HAP-1 (cell line): ENCODE measurements around the gene GTF2A1.
"Not testable (repeated sequence)": the region's sequence is repeated elsewhere in the genome, so short reads cannot be mapped to it uniquely, and the experiment has no call there.

Experiments used
- DNase-seq, 2 experiments: peaks; one replicate each; pipeline ENCODE4 v3.0.0-alpha.2; 2016 to 2020; ENCODE audit warnings: low spot score in 2 of 2
- H3K27me3 ChIP-seq: fragments of 250-450 bp; sonication (Bioruptor Pico); 2 replicates; pipeline ENCODE4 v1.5.1; 2020; ENCODE audit warnings: low read depth, mild to moderate bottlenecking, moderate library complexity
- H3K36me3 ChIP-seq: fragments of 250-450 bp; sonication (Bioruptor Pico); replicated peaks from 2 replicates; pipeline ENCODE4 v1.5.1; 2020; ENCODE audit warnings: mild to moderate bottlenecking
- H3K4me1 ChIP-seq: fragments of 250-450 bp; sonication (Bioruptor Pico); 2 replicates; pipeline ENCODE4 v1.5.1; 2020; ENCODE audit warnings: mild to moderate bottlenecking
- H3K4me3 ChIP-seq: fragments of 250-450 bp; sonication (Bioruptor Pico); 2 replicates; pipeline ENCODE4 v1.5.1; 2020; ENCODE audit warnings: mild to moderate bottlenecking, moderate library complexity
- H3K9me3 ChIP-seq: fragments of 250-450 bp; sonication (Bioruptor Pico); 2 replicates; pipeline ENCODE4 v1.5.1; 2020; ENCODE audit warnings: mild to moderate bottlenecking, moderate library complexity
- in situ Hi-C: fragments of 300-500 bp; cut with MboI; formaldehyde crosslinking; loops from 3 replicates; pipeline ENCODE4 v1.14.3; 2020; ENCODE audit warnings: low sequenced_read_pairs, inconsistent platforms, mixed read lengths

The GTF2A1 gene

DNA sequence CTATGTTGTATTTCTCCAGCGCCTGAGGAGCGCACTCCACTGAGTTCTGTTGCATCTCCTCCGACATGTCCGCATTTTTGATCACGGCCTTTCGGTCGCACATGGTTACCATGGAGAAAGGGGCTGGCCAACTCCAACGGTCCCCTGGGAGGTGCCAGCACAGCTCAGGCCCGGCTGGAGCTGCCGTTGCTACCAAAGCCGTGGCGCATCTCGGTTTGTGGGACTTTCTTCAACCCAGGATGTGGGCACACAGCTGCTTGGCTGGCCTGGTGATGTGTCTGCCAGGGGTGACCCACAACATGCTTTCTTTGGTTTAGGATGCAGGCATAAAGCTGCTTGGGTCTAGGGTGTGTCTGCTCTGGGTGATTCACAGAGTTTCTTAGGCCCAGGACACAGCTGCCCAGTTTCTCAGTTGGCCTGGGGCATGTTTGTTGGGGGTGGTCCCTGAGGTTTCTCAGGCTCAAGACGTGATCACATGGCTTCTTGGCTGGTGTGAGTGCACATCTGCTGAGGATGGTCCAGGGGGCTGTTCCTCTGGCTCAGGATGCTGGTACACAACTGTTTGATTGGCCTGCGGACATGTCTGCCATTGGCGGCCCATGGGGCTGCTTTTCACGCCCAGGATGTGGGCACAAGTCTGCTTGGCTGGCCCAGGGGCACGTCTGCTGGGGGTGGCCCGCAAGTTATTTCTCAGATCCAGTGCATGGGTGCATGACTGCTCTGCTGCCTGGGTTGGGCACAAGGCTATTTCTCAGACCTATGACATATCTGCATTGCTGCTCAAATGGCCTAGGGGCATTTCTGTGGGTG, 25.9 kb upstream of the GTF2A1 start:
- Histone ChIP-seq H3K9me3 (no peaks in the 10 kb centered on the region), H3K36me3 (no peaks in the 10 kb centered on the region), H3K4me1 (no peaks in the 10 kb centered on the region), H3K27me3 (no peaks in the 10 kb centered on the region), H3K4me3 (no peak overlapping the region)
- DNase-seq: no peak
- in situ Hi-C loops: no loop called here

DNA sequence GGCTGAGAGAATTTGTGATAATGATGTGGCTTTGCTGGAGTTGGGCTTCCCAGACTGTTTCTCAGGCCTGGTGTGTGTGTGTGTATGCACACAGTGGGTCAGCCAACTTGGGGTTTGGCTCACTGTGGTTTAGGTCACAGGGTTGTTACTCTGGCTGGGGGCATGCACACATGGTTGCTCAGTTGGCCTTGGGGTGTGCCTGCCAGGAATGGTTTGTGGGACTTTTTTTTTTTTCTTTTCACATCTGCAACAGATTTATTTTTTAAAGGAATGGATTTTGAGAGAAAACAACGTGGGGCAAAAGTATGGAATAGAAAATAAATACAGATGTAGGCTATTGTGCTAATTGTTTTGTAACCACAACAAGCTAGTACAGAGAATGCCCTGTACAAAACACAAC, 25.0 kb upstream of the GTF2A1 start:
- no peaks in the 10 kb centered on the region for H3K36me3 ChIP-seq
- no peak for DNase-seq
- no peaks in the 10 kb centered on the region for H3K9me3 ChIP-seq
- no peaks in the 10 kb centered on the region for H3K27me3 ChIP-seq
- in situ Hi-C loops: no loop called here
- no peaks in the 10 kb centered on the region for H3K4me1 ChIP-seq
- H3K4me3 ChIP-seq: no peak overlapping the region

DNA sequence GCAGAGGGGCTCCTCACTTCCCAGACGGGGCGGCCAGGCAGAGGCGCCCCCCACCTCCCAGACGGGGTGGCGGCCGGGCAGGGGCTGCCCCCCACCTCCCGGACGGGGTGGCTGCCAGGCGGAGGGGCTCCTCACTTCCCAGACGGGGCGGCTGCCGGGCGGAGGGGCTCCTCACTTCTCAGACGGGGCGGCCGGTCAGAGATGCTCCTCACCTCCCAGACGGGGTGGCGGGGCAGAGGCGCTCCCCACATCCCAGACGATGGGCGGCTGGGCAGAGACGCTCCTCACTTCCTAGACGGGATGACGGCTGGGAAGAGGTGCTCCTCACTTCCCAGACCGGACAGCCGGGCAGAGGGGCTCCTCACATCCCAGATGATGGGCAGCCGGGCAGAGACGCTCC, 23.7 kb upstream of the GTF2A1 start:
- H3K4me1 ChIP-seq, H3K4me3 ChIP-seq, H3K27me3 ChIP-seq, H3K36me3 ChIP-seq, in situ Hi-C loops, H3K9me3 ChIP-seq, DNase-seq: not testable (repeated sequence)

DNA sequence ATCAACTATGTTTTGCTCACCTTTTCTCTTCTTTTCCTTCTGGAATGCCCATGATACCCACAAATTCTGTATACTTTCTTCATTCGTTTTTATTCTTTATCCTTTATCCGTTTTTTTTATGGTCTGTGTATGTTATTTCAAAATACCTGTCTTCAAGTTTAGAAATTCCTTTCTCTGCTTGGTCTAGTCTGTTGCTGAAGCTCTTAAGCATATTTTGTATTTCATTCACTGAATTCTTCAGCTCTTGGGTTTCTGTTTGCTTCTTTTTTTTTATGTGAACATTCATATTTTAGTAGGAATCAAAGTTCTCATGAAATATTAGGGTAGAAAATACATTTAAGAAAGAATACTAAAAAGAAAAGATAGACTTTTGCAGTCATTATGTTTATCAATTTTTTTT, 22.7 kb upstream of the GTF2A1 start:
- H3K4me1 ChIP-seq: no peaks in the 10 kb centered on the region
- H3K4me3 ChIP-seq: no peak overlapping the region
- no peak for DNase-seq
- in situ Hi-C loops: no loop called here
- H3K9me3 ChIP-seq: no peaks in the 10 kb centered on the region
- no peaks in the 10 kb centered on the region for H3K27me3 ChIP-seq
- no peaks in the 10 kb centered on the region for H3K36me3 ChIP-seq

DNA sequence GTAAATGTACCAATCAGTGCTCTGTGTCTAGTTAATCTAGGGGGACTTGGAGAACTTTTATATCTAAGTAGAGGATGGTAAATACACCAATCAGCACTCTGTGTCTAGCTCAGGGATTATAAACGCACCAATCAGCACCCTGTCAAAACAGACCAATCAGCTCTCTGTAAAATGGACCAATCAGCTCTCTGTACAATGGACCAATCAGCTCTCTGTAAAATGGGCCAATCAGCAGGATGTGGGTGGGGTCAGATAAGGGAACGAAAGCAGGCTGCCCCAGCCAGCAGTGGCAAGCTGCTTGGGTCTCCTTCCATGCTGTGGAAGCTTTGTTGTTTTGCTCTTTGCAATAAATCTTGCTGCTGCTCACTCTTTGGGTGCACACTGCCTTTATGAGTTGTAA, 16.1 kb upstream of the GTF2A1 start:
- H3K4me3 ChIP-seq, H3K36me3 ChIP-seq, H3K4me1 ChIP-seq, H3K9me3 ChIP-seq, H3K27me3 ChIP-seq, in situ Hi-C loops, DNase-seq: not testable (repeated sequence)

DNA sequence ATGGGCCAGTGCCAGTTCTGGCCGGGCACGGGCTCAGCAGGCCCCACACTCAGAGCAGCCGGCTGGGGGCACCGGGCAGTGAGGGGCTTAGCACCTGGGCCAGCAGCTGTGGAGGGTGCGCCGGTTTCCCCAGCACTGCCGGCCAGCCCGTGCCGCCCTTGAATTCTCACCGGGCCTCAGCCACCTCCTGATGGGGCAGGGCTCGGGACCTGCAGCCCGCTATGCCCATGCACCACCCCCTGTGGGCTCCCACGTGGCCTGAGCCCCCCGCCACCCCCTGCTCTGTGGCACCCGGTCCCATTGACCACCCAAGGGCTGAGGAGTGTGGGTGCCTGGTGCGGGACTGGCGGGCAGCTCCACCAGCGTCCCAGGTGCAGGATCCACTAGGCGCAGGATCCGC, 15.4 kb upstream of the GTF2A1 start:
- H3K27me3 ChIP-seq: no peaks in the 10 kb centered on the region
- no peaks in the 10 kb centered on the region for H3K9me3 ChIP-seq
- in situ Hi-C loops: no loop called here
- no peak overlapping the region for H3K4me3 ChIP-seq
- no peaks in the 10 kb centered on the region for H3K36me3 ChIP-seq
- peaks cover 5% of the 10 kb centered on the region; the same call in 1 of the 2 replicates for H3K4me1 ChIP-seq
- no peak for DNase-seq

DNA sequence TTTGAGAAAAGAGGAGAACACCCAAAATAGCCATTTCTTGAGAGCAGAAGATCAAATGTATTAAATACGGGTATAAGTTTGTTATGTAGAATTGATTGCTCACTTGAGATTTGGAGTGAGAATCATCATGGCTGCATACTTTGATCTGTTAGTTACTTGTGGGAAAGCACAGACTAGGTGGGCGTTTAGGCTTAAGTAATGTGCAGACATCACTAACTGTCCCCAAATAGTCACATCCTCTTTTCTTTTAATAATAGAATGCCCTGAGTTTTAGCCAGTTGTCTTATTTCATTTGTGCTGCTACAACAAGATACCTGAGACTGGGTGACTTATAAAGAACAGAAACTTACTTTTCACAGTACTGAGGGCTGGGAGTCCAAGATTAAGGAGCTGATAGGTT, 14.3 kb upstream of the GTF2A1 start:
- Histone ChIP-seq H3K4me1 (peaks cover 5% of the 10 kb centered on the region; the same call in 1 of the 2 replicates), H3K9me3 (no peaks in the 10 kb centered on the region), H3K36me3 (no peaks in the 10 kb centered on the region), H3K4me3 (no peak overlapping the region), H3K27me3 (no peaks in the 10 kb centered on the region)
- in situ Hi-C loops: no loop called here
- no peak for DNase-seq

DNA sequence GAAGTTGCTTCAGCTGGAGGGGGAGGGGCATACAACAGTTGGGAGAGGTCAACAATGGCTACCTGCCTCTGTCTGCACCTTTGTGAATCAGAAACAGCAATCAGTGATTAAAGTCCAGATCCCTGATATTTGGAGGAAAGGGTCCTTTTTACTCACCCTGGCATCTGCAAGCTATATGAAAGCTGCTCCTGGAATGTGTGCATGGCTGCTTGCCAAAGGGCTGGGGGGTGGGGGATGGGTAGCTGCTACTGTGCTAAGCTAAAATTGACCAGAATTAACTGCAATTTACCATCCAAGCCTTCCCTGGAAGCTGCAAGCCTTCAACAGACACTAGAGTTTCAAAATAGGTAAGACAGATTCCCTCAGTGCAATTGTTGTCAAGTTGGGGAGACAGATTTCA, 13.5 kb upstream of the GTF2A1 start:
- peak in 1 of 2 experiments; percentile 11 for DNase-seq
- H3K4me3 ChIP-seq: no peak overlapping the region
- no peaks in the 10 kb centered on the region for H3K9me3 ChIP-seq
- peaks cover 5% of the 10 kb centered on the region; the same call in 1 of the 2 replicates for H3K4me1 ChIP-seq
- H3K36me3 ChIP-seq: no peaks in the 10 kb centered on the region
- in situ Hi-C loops: no loop called here
- no peaks in the 10 kb centered on the region for H3K27me3 ChIP-seq

DNA sequence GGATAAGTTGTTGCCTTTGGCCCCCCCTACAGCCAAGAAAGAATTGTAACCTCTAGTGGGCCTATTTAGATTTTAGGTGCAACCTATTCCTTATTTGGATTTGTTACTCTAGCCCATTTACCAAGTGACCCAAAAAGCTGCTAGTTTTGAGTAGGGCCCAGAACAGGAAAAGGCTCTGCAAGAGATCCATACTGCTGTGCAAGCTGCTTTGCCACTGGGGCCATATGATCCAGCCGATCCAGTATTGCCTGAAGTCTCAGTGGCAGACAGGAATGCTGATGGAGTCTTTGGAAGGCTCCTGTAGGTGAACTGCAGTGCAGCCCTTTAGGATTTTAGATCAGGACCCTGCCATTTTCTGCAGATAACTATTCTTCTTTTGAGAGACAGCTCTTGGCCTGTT, 12.9 kb upstream of the GTF2A1 start:
- no peaks in the 10 kb centered on the region for H3K9me3 ChIP-seq

DNA sequence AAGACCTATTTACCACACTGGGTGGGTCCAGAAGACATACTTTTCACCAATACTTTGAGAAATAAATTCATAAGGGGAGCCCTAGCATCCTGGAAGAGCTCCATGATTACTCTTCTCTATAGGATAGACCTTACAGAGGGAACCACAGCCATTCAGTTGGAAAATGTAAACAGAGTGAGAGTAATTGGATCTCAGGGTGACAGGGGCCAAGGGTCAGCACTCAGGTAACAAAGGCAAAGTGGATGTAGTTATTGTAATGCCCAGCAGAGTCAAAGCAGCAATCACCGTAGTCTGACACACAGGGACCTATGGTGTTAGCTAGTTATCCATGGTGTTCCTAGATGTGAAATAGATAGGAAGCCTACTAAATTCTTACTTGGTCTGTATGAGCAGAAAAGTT, 10.8 kb upstream of the GTF2A1 start:
- no peak for DNase-seq
- no peak overlapping the region for H3K4me3 ChIP-seq
- no peaks in the 10 kb centered on the region for H3K36me3 ChIP-seq
- H3K9me3 ChIP-seq: no peaks in the 10 kb centered on the region
- no peaks in the 10 kb centered on the region for H3K27me3 ChIP-seq
- peaks cover 5% of the 10 kb centered on the region; the same call in 1 of the 2 replicates for H3K4me1 ChIP-seq
- in situ Hi-C loops: no loop called here

More for the DNA sequence above, 12.9 kb upstream of the GTF2A1 start:
- Histone ChIP-seq H3K27me3 (no peaks in the 10 kb centered on the region), H3K36me3 (no peaks in the 10 kb centered on the region), H3K4me1 (peaks cover 5% of the 10 kb centered on the region; the same call in 1 of the 2 replicates), H3K4me3 (no peak overlapping the region)
- in situ Hi-C loops: no loop called here
- DNase-seq: no peak

DNA sequence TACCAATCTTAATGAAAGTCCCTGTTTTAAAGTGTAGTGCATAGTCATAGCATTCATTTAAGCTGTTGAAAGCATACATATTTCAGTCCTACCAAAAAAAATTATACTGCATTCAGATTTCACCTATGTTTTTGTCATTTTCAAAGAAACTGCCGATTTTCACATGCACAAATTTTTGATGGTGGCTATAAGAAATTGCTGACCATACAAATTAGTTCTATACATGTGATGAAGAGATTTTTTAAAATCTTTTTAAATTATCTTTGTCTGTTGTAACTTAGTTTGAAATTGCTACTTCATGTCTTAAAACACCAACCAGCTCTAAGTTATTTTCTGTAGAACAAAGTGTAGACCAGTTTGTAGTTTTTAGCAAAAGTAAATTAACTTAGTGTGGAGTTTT, 3.5 kb upstream of the GTF2A1 start:
- Histone ChIP-seq H3K36me3 (no peaks in the 10 kb centered on the region), H3K4me1 (peaks cover 5% of the 10 kb centered on the region), H3K4me3 (no peak overlapping the region), H3K27me3 (no peaks in the 10 kb centered on the region), H3K9me3 (no peaks in the 10 kb centered on the region)
- in situ Hi-C loops: no loop called here
- DNase-seq: no peak

DNA sequence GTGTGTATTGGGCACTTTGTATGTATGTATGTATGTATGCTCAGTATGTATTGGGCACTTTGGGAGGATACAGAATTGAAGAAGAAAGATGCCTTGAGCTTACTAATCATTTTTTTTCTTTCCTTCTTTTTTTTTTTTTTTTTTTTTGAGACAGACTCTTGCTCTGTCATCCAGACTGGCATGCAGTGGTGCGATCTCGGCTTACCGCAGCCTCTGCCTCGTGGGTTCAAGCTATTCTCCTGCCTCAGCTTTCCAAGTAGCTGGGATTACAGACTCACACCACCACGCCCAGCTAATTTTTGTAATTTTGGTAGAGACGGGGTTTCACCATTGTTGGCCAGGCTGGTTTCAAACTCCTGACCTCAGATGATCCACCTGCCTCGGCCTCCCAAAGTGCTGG, 3.0 kb upstream of the GTF2A1 start:
- in situ Hi-C loops, H3K27me3 ChIP-seq, H3K4me1 ChIP-seq, H3K4me3 ChIP-seq, H3K36me3 ChIP-seq, DNase-seq, H3K9me3 ChIP-seq: not testable (repeated sequence)

DNA sequence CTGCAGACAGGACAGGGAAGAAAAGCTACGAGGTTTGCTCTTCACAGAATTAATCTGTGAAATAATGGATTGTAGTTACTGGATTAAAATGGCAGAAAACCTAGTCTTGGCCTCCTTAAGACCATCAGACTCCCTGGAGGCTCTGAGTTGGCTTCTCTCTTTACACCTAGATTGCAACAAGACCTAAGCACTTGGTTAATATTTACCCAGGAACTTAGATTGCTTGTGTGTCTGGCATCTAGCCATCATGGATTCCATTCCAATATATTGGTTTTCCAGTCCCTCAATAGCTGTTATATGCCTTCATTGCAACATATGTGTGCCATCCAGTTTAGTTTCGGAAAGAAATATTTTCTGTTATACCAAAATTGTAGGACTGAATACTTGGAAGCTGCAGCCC, 1.9 kb upstream of the GTF2A1 start:
- in situ Hi-C loops: no loop called here
- no peak for DNase-seq

DNA sequence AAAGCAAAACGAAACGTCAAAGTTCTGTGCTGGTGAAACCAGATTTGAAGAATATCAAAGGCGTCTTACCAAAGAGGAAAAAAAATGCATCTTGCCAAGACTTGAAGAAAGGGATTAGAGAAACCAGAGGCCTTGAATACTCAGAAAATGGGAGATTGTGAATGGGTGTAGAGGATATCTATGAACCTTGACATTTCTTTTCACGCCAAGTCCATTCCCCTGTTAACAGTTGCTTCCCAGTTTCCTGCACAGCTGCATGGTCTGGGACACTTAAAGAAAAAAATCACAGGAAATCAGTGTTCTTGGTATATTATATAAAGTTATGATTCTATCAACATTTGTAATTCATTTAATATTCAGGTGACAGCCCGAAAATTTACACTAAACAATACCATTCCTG, 1.4 kb upstream of the GTF2A1 start:
- no peak overlapping the region for H3K4me3 ChIP-seq
- H3K27me3 ChIP-seq: no peaks in the 10 kb centered on the region
- in situ Hi-C loops: no loop called here
- no peaks in the 10 kb centered on the region for H3K9me3 ChIP-seq
- peaks cover 17% of the 10 kb centered on the region for H3K4me1 ChIP-seq
- H3K36me3 ChIP-seq: no peaks in the 10 kb centered on the region
- DNase-seq: no peak

More for the DNA sequence above, 1.9 kb upstream of the GTF2A1 start:
- no peak overlapping the region for H3K4me3 ChIP-seq
- no peaks in the 10 kb centered on the region for H3K9me3 ChIP-seq
- H3K4me1 ChIP-seq: peaks cover 16% of the 10 kb centered on the region
- no peaks in the 10 kb centered on the region for H3K27me3 ChIP-seq
- H3K36me3 ChIP-seq: no peaks in the 10 kb centered on the region
